Neural progenitor cell (in vitro differentiated cells): Measurements from ENCODE around the gene KIF26B. TPM values are rescaled to one million over a fixed set of nuclear protein-coding genes. Genes with fewer than 3 reads are reported as not detected.

Experiments
- DNase-seq: peaks from one replicate; pipeline ENCODE4 v3.0.0-alpha.2; 2016; ENCODE audit warnings: low spot score
- H2AFZ ChIP-seq: fragments of 200-600 bp; sonication (generic); replicated peaks from 2 replicates; pipeline ENCODE4 v1.6.1; 2016; ENCODE audit warnings: antibody characterized with exemption
- H3F3A ChIP-seq: fragments of 200-600 bp; sonication (generic); 2 replicates; pipeline ENCODE4 v1.6.1; 2016; ENCODE audit warnings: antibody characterized with exemption, low read depth
- H3K27ac ChIP-seq: fragments of 200-600 bp; sonication (generic); 2 replicates; pipeline ENCODE4 v1.5.1; 2016; ENCODE audit warnings: mild to moderate bottlenecking
- H3K27me3 ChIP-seq: fragments of 200-600 bp; sonication (generic); 2 replicates; pipeline ENCODE4 v1.6.1; 2016; ENCODE audit warnings: mild to moderate bottlenecking, moderate library complexity
- H3K36me3 ChIP-seq: fragments of 200-600 bp; sonication (generic); 2 replicates; pipeline ENCODE4 v1.5.1; 2016
- H3K4me1 ChIP-seq: fragments of 200-600 bp; sonication (generic); 2 replicates; pipeline ENCODE4 v1.6.1; 2016; ENCODE audit warnings: mixed run types
- H3K4me2 ChIP-seq: fragments of 200-600 bp; sonication (generic); 2 replicates; pipeline ENCODE4 v1.6.1; 2016
- H3K4me3 ChIP-seq: fragments of 200-600 bp; sonication (generic); 2 replicates; pipeline ENCODE4 v1.5.1; 2016
- H3K79me2 ChIP-seq: fragments of 200-600 bp; sonication (generic); 2 replicates; pipeline ENCODE4 v1.6.1; 2016; ENCODE audit warnings: low read depth
- H3K9ac ChIP-seq: fragments of 200-600 bp; sonication (generic); 2 replicates; pipeline ENCODE4 v1.6.1; 2016
- H3K9me3 ChIP-seq: fragments of 200-600 bp; sonication (generic); 2 replicates; pipeline ENCODE4 v1.5.1; 2016; ENCODE audit warnings: low read depth
- H4K20me1 ChIP-seq: fragments of 200-600 bp; sonication (generic); 2 replicates; pipeline ENCODE4 v1.6.1; 2016; ENCODE audit warnings: low read depth
- H3K27ac Mint-ChIP-seq: 3 replicates; pipeline ENCODE4 v1.8.0; 2021; ENCODE audit warnings: mixed read lengths
- H3K27me3 Mint-ChIP-seq: 2 replicates; pipeline ENCODE4 v1.8.0; 2022; ENCODE audit warnings: low read depth, mild to moderate bottlenecking, inconsistent platforms, moderate library complexity, mixed read lengths; ENCODE audit not compliant: insufficient read depth
- H3K36me3 Mint-ChIP-seq: 3 replicates; pipeline ENCODE4 v1.8.0; 2021; ENCODE audit warnings: mixed read lengths
- H3K4me1 Mint-ChIP-seq: 3 replicates; pipeline ENCODE4 v1.8.0; 2021; ENCODE audit warnings: mixed read lengths
- H3K4me3 Mint-ChIP-seq: 3 replicates; pipeline ENCODE4 v1.8.0; 2021; ENCODE audit warnings: mild to moderate bottlenecking, moderate library complexity, mixed read lengths
- H3K9me3 Mint-ChIP-seq: 3 replicates; pipeline ENCODE4 v1.8.0; 2020; ENCODE audit warnings: mixed read lengths
- CTCF ChIP-seq: fragments of 200-600 bp; sonication (generic); IDR thresholded peaks from 2 replicates; pipeline ENCODE4 v1.5.1; 2017; ENCODE audit warnings: antibody characterized with exemption, mild to moderate bottlenecking
- EZH2 ChIP-seq: fragments of 200-600 bp; sonication (generic); IDR thresholded peaks from 2 replicates; pipeline ENCODE4 v1.6.1; 2017; ENCODE audit warnings: antibody characterized with exemption, mild to moderate bottlenecking, moderate library complexity
- EZH2phosphoT487 ChIP-seq: fragments of 200-600 bp; sonication (generic); IDR thresholded peaks from 2 replicates; pipeline ENCODE4 v1.6.1; 2017; ENCODE audit warnings: antibody characterized with exemption
- total RNA-seq: library from RNA; depleted of rRNA; stranded (reverse); fragments of >200 nt; gene quantifications from 2 replicates; pipeline ENCODE4 v1.2.3, GENCODE V29; 2015; ENCODE audit warnings: low replicate concordance

Gene KIF26B
- total RNA-seq, 1 donor from 2014 or later: 0.47 TPM

GRCh38 chr1:245107776-245108114 lies 47.0 kb upstream of the KIF26B start:
- Histone ChIP-seq H3K4me2 (no peak overlapping the region), H3K79me2 (no peaks in the 10 kb centered on the region), H3K9me3 (no peaks in the 10 kb centered on the region), H3K27me3 (no peaks in the 10 kb centered on the region), H3K4me1 (peaks cover 13% of the 10 kb centered on the region), H3F3A (peaks cover 4% of the 10 kb centered on the region), H3K36me3 (no peaks in the 10 kb centered on the region), H3K4me3 (no peak overlapping the region), H3K27ac (no peak overlapping the region), H4K20me1 (no peaks in the 10 kb centered on the region), H3K9ac (no peak overlapping the region), H2AFZ (no peak overlapping the region)
- no peak for DNase-seq
- Mint-ChIP-seq H3K27me3 (no peaks in the 10 kb centered on the region), H3K36me3 (no peaks in the 10 kb centered on the region), H3K4me3 (no peak overlapping the region), H3K4me1 (peaks cover 18% of the 10 kb centered on the region), H3K27ac (peak overlapping the region; percentile 2), H3K9me3 (peaks cover 4% of the 10 kb centered on the region)
- TF ChIP-seq CTCF (no peak), EZH2 (no peak), EZH2phosphoT487 (no peak)

- H3F3A ChIP-seq: peaks cover 4% of the 10 kb centered on the region
- Mint-ChIP-seq H3K4me3 (no peak overlapping the region), H3K9me3 (peaks cover 4% of the 10 kb centered on the region), H3K27me3 (no peaks in the 10 kb centered on the region), H3K4me1 (peaks cover 18% of the 10 kb centered on the region), H3K36me3 (no peaks in the 10 kb centered on the region), H3K27ac (peak overlapping the region; percentile 11)
- no peak for DNase-seq
- H3K9ac ChIP-seq: no peak overlapping the region
- TF ChIP-seq CTCF (no peak), EZH2phosphoT487 (no peak), EZH2 (no peak)
- no peaks in the 10 kb centered on the region for H3K79me2 ChIP-seq
- H3K27ac ChIP-seq: no peak overlapping the region
- H2AFZ ChIP-seq: no peak overlapping the region
- no peak overlapping the region for H3K4me3 ChIP-seq
- no peaks in the 10 kb centered on the region for H3K36me3 ChIP-seq
- H3K4me1 ChIP-seq: peaks cover 13% of the 10 kb centered on the region
- no peaks in the 10 kb centered on the region for H3K27me3 ChIP-seq
- H4K20me1 ChIP-seq: no peaks in the 10 kb centered on the region
- peak overlapping the region; percentile 33 for H3K4me2 ChIP-seq
- H3K9me3 ChIP-seq: no peaks in the 10 kb centered on the region
Observed at GRCh38 chr1:245108246-245108645, 46.5 kb upstream of the KIF26B start.

- TF ChIP-seq EZH2: no peak
- no peak for TF ChIP-seq CTCF
- TF ChIP-seq EZH2phosphoT487: no peak
- Histone ChIP-seq H3K27me3 (no peaks in the 10 kb centered on the region), H3K4me3 (no peak overlapping the region), H3K9ac (no peak overlapping the region), H3K4me1 (peaks cover 13% of the 10 kb centered on the region), H3F3A (peaks cover 4% of the 10 kb centered on the region), H3K4me2 (no peak overlapping the region), H4K20me1 (no peaks in the 10 kb centered on the region), H3K36me3 (no peaks in the 10 kb centered on the region), H3K27ac (no peak overlapping the region), H3K79me2 (no peaks in the 10 kb centered on the region), H3K9me3 (no peaks in the 10 kb centered on the region), H2AFZ (no peak overlapping the region)
- H3K4me3 Mint-ChIP-seq: no peak overlapping the region
- no peak overlapping the region for H3K27ac Mint-ChIP-seq
- peaks cover 18% of the 10 kb centered on the region for H3K4me1 Mint-ChIP-seq
- peaks cover 4% of the 10 kb centered on the region for H3K9me3 Mint-ChIP-seq
- H3K36me3 Mint-ChIP-seq: no peaks in the 10 kb centered on the region
- DNase-seq: no peak
- no peaks in the 10 kb centered on the region for H3K27me3 Mint-ChIP-seq
Observed at GRCh38 chr1:245108909-245109308, 45.9 kb upstream of the KIF26B start.

GRCh38 chr1:245110406-245110805 lies 44.4 kb upstream of the KIF26B start:
- no peak overlapping the region for H3K9ac ChIP-seq
- Mint-ChIP-seq H3K4me3 (no peak overlapping the region), H3K27ac (no peak overlapping the region), H3K27me3 (no peaks in the 10 kb centered on the region), H3K4me1 (peaks cover 18% of the 10 kb centered on the region), H3K36me3 (peaks cover 2% of the 10 kb centered on the region), H3K9me3 (no peaks in the 10 kb centered on the region)
- H3K4me1 ChIP-seq: peaks cover 13% of the 10 kb centered on the region
- H3F3A ChIP-seq: peaks cover 4% of the 10 kb centered on the region
- H3K9me3 ChIP-seq: no peaks in the 10 kb centered on the region
- no peak for TF ChIP-seq EZH2phosphoT487
- no peak for TF ChIP-seq CTCF
- no peak for TF ChIP-seq EZH2
- H4K20me1 ChIP-seq: no peaks in the 10 kb centered on the region
- no peak overlapping the region for H3K4me3 ChIP-seq
- no peak for DNase-seq
- no peaks in the 10 kb centered on the region for H3K79me2 ChIP-seq
- H3K36me3 ChIP-seq: no peaks in the 10 kb centered on the region
- no peak overlapping the region for H2AFZ ChIP-seq
- no peak overlapping the region for H3K27ac ChIP-seq
- no peak overlapping the region for H3K4me2 ChIP-seq
- H3K27me3 ChIP-seq: no peaks in the 10 kb centered on the region
